B cell (primary cell): ENCODE data around the gene MAGOHB. TPM values are rescaled to one million over a fixed set of nuclear protein-coding genes. Genes with fewer than 3 reads are reported as not detected.

ENCODE experiments used
- ATAC-seq: fragments of 200-7000 bp; cut with Tn5 transposase; one replicate; pipeline ENCODE4 v1.10.0; 2021; ENCODE audit warnings: low read depth, mild to moderate bottlenecking, moderate number of reproducible peaks, moderate library complexity
- CTCF ChIA-PET: fragments of 350-600 bp; sonication (Branson Sonifier 250); formaldehyde crosslinking; loops from one replicate; lab custom pipeline; 2021; ENCODE audit warnings: antibody characterized with exemption, inconsistent platforms; lab: Charles Lee
- POLR2A ChIA-PET: fragments of 350-600 bp; sonication (Branson Sonifier 250); formaldehyde crosslinking; loops from one replicate; lab custom pipeline; 2021; ENCODE audit warnings: antibody characterized with exemption; lab: Charles Lee
- DNase-seq: peaks from one replicate; pipeline ENCODE4 v3.0.0; 2013
- H2AFZ ChIP-seq: 2 replicates; pipeline ENCODE4 v1.6.1; 2012; ENCODE audit warnings: mild to moderate bottlenecking, low read depth, low read length; ENCODE audit not compliant: insufficient read depth, poor library complexity, severe bottlenecking
- H3K27ac ChIP-seq, 2 donors: 1 replicate in 1 of 2; 2 replicates in 1 of 2; pipeline ENCODE4 v1.5.1; 2012 to 2013; ENCODE audit warnings: low read length in 2 of 2, mild to moderate bottlenecking in 2 of 2, moderate library complexity in 1 of 2
- H3K27me3 ChIP-seq, 4 experiments: fragments of 200-600 bp in 1 of 4; sonication (generic) in 1 of 4; replicated peaks in 1 of 4; 1 replicate in 2 of 4; 2 replicates in 2 of 4; pipeline versions ENCODE4 v1.6.1 to v1.7.0; 2013 to 2016; ENCODE audit warnings: low read length in 3 of 4, mild to moderate bottlenecking in 2 of 4, mixed read lengths in 1 of 4, moderate library complexity in 1 of 4; ENCODE audit not compliant: insufficient read depth in 4 of 4, control insufficient read depth in 3 of 4; ENCODE audit errors: control extremely low read depth in 1 of 4
- H3K36me3 ChIP-seq, 2 experiments: replicated peaks in 1 of 2; 1 replicate in 1 of 2; 2 replicates in 1 of 2; pipeline versions ENCODE4 v1.6.1 to v1.7.1; 2013; ENCODE audit warnings: low read length in 1 of 2; ENCODE audit not compliant: insufficient read depth in 2 of 2, control insufficient read depth in 1 of 2; ENCODE audit errors: control extremely low read depth in 1 of 2, extremely low read depth in 1 of 2
- H3K4me1 ChIP-seq, 2 donors: fragments of 200-600 bp in 1 of 2; sonication (generic) in 1 of 2; 1 replicate in 1 of 2; 2 replicates in 1 of 2; pipeline versions ENCODE4 v1.5.1 to v1.6.1; 2013 to 2017; ENCODE audit warnings: low read length in 2 of 2; ENCODE audit not compliant: control insufficient read depth in 2 of 2, insufficient read depth in 2 of 2
- H3K4me2 ChIP-seq: replicated peaks from 2 replicates; pipeline ENCODE3; 2012; ENCODE audit warnings: mild to moderate bottlenecking, low read depth, low read length; ENCODE audit not compliant: poor library complexity, severe bottlenecking
- H3K4me3 ChIP-seq, 5 experiments: fragments of 200-600 bp in 1 of 5; sonication (generic) in 1 of 5; 1 replicate in 3 of 5; 2 replicates in 2 of 5; pipeline versions ENCODE4 v1.5.1 to v1.7.0; 2011 to 2016; ENCODE audit warnings: low read length in 4 of 5, mild to moderate bottlenecking in 4 of 5, low read depth in 2 of 5, control low read depth in 1 of 5, moderate library complexity in 1 of 5; ENCODE audit not compliant: insufficient read depth in 1 of 5; ENCODE audit errors: control extremely low read depth in 1 of 5, extremely low read depth in 1 of 5
- H3K79me2 ChIP-seq: fragments of 200-600 bp; sonication (generic); one replicate; pipeline ENCODE4 v1.6.0; 2016; ENCODE audit warnings: low read length; ENCODE audit not compliant: control insufficient read depth, insufficient read depth
- H3K9ac ChIP-seq: fragments of 200-600 bp; sonication (generic); 2 replicates; pipeline ENCODE4 v1.6.1; 2017; ENCODE audit warnings: mild to moderate bottlenecking, low read length, moderate library complexity
- H3K9me3 ChIP-seq, 3 donors: one replicate each; pipeline versions ENCODE4 v1.6.1 to v1.7.1; 2013; ENCODE audit warnings: low read length in 2 of 3; ENCODE audit not compliant: control insufficient read depth in 2 of 3, insufficient read depth in 1 of 3; ENCODE audit errors: control extremely low read depth in 1 of 3
- H4K20me1 ChIP-seq: 2 replicates; pipeline ENCODE4 v1.6.0; 2012; ENCODE audit warnings: mild to moderate bottlenecking, low read length; ENCODE audit not compliant: insufficient read depth, control insufficient read depth, poor library complexity, severe bottlenecking
- H3K27ac Mint-ChIP-seq: one replicate; pipeline ENCODE4 v1.8.0; 2021; ENCODE audit warnings: mixed read lengths
- H3K27me3 Mint-ChIP-seq: one replicate; pipeline ENCODE4 v1.8.0; 2021; ENCODE audit warnings: mixed read lengths
- H3K4me1 Mint-ChIP-seq: one replicate; pipeline ENCODE4 v1.8.0; 2021; ENCODE audit warnings: mixed read lengths
- H3K4me3 Mint-ChIP-seq: one replicate; pipeline ENCODE4 v1.8.0; 2021; ENCODE audit warnings: mixed read lengths
- H3K9me3 Mint-ChIP-seq: one replicate; pipeline ENCODE4 v1.8.0; 2022; ENCODE audit warnings: mixed read lengths; ENCODE audit not compliant: insufficient read depth
- EZH2 ChIP-seq: IDR thresholded peaks from 2 replicates; pipeline ENCODE4 v1.6.1; 2012; ENCODE audit warnings: borderline replicate concordance, low read depth, mild to moderate bottlenecking, moderate library complexity, low read length; ENCODE audit not compliant: insufficient read depth, poor library complexity, severe bottlenecking
- WGBS: methylation state at CpG from one replicate; pipeline ENCODE4 v1.1.5; 2013; ENCODE audit warnings: missing lambda C conversion rate; ENCODE audit not compliant: insufficient coverage; 5-methylcytosine and 5-hydroxymethylcytosine counted together
- intact Hi-C: fragments of 100-400 bp; cut with micrococcal nuclease; formaldehyde crosslinking; loops from one replicate; pipeline ENCODE4 v1.10.0; 2022
- polyA minus RNA-seq: library from RNA; depleted of rRNA, polyadenylated mRNA; stranded (reverse); fragments of >200 nt; gene quantifications from 2 replicates; pipeline ENCODE4 v1.2.3, GENCODE V29; 2012
- polyA plus RNA-seq: library from polyadenylated mRNA; depleted of rRNA; stranded (reverse); fragments of >200 nt; gene quantifications from 2 replicates; pipeline ENCODE4 v1.2.3, GENCODE V29; 2012
- total RNA-seq, 2 donors: library from RNA; stranded (reverse); fragments of 120-200 nt in 1 of 2; gene quantifications; 1 replicate in 1 of 2; 2 replicates in 1 of 2; pipeline versions ENCODE4 v1.2.3 to v1.2.4, GENCODE V29; 2013 to 2022
- TF ChIP-seq, protein P1 (sequence below): fragments of 200-600 bp; IDR thresholded peaks from one replicate; pipeline ENCODE4 v1.8.0; 2022; ENCODE audit warnings: antibody characterized with exemption, mild to moderate bottlenecking

The MAGOHB gene
- total RNA-seq (16.0 and 19.1 TPM in 2 replicates), polyA plus RNA-seq (8.1 and 13.1 TPM in 2 replicates), polyA minus RNA-seq (4.1 and 5.2 TPM in 2 replicates)
- 24.6 TPM for total RNA-seq (2013)

DNA sequence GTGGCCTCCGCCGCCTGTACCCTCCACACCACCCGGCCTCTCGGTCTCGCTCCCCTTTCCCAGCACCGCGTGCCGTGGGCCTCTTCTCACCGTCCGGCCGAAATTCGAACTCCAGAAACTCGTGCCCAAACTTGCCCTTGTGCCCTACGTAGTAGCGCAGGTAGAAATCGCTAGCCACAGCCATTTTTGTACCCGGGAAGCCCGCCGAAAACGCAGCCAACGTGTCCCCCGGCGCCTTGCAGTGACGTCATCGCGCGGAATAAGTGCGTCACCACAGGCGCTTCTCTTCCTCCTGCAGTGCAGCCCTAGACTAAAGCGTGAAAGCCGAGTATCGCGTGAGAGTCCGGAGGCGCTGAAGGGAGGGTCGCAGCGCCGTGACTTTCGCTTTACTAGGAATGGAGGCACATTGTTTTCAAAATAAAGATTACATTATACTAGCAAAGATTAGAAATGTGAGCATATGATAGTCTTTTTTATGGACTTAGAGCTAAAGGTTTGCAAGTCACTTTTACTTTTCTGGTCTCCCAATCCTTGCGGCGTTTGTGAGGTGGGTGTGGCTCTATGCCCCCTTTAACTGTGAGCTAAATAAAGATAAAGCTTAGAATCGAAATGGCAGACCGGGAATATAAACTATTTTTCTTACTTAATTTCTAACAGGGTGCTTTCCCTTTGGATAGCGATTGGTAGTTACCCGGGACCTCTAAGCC, at the start of gene MAGOHB:
TSS of gene MAGOHB (minus strand) at position 261 of the 707 bp plus-strand sequence. CDS start at position 184, 77 bp downstream.
- ATAC-seq = peak; percentile 96
- intact Hi-C loops = loop anchor here (1.0 to 5.0 kb wide), 8 partner anchors 59 to 1744 kb away; partner anchors contain the start of genes BORCS5, CLEC2B, GABARAPL1 and SMIM10L1
- peak within 1 kb of the TSS; percentile 85 to 96 for H3K27ac ChIP-seq
- H3K27me3 ChIP-seq = no peaks in the 10 kb centered on the region
- peak within 1 kb of the TSS; percentile 71 to 99 (median 88) for H3K4me3 ChIP-seq
- TF ChIP-seq EZH2 = no peak
- TF ChIP-seq, protein P1, sequence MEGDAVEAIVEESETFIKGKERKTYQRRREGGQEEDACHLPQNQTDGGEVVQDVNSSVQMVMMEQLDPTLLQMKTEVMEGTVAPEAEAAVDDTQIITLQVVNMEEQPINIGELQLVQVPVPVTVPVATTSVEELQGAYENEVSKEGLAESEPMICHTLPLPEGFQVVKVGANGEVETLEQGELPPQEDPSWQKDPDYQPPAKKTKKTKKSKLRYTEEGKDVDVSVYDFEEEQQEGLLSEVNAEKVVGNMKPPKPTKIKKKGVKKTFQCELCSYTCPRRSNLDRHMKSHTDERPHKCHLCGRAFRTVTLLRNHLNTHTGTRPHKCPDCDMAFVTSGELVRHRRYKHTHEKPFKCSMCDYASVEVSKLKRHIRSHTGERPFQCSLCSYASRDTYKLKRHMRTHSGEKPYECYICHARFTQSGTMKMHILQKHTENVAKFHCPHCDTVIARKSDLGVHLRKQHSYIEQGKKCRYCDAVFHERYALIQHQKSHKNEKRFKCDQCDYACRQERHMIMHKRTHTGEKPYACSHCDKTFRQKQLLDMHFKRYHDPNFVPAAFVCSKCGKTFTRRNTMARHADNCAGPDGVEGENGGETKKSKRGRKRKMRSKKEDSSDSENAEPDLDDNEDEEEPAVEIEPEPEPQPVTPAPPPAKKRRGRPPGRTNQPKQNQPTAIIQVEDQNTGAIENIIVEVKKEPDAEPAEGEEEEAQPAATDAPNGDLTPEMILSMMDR = no peak
- WGBS = under 1% methylated on average over 29 of the region's 45 CpGs
- ChIA-PET CTCF (interaction anchor here (0.9 to 1.2 kb wide), 3 partner anchors 11 to 51 kb away, joined by 3 to 5 read pairs (median 3); no protein-coding TSS in a partner anchor), POLR2A (interaction anchor here (0.6 to 1.3 kb wide), 3 partner anchors 247 to 1918 kb away, joined by 3 to 9 read pairs (median 3); no protein-coding TSS in a partner anchor)
- peaks cover 0 to 14% of the 10 kb centered on the region in 2 experiments for H3K36me3 ChIP-seq
- peaks cover 23% of the 10 kb centered on the region for H3K4me1 Mint-ChIP-seq
- peak within 1 kb of the TSS; percentile 99 for H3K4me3 Mint-ChIP-seq
- H3K4me2 ChIP-seq = peak within 1 kb of the TSS; percentile 81
- peak within 1 kb of the TSS; percentile 92 for H2AFZ ChIP-seq
- H3K9ac ChIP-seq = peak within 1 kb of the TSS; percentile 97
- H4K20me1 ChIP-seq = no peaks in the 10 kb centered on the region
- H3K9me3 Mint-ChIP-seq = no peaks in the 10 kb centered on the region
- no peaks in the 10 kb centered on the region for H3K9me3 ChIP-seq
- DNase-seq = peak; percentile 98
- H3K27ac Mint-ChIP-seq = peak within 1 kb of the TSS; percentile 100
- peaks cover 18% of the 10 kb centered on the region for H3K79me2 ChIP-seq
- peaks cover 10% of the 10 kb centered on the region for H3K27me3 Mint-ChIP-seq
- peaks cover 11 to 19% of the 10 kb centered on the region in 2 donors for H3K4me1 ChIP-seq

- H3K27me3 ChIP-seq = no peaks in the 10 kb centered on the region
These were observed 47.9 kb upstream of the MAGOHB start for GRCh38 chr12:10661338-10661737.

More at GRCh38 chr12:10661338-10661737, 47.9 kb upstream of the MAGOHB start:
- no peaks in the 10 kb centered on the region for H3K36me3 ChIP-seq
- H2AFZ ChIP-seq = no peak overlapping the region
- intact Hi-C loops = no loop called here
- no peaks in the 10 kb centered on the region for H3K79me2 ChIP-seq
- H3K9me3 ChIP-seq = no peaks in the 10 kb centered on the region
- H3K27ac Mint-ChIP-seq = no peak overlapping the region
- WGBS = 100% methylated on average over 1 of the region's 3 CpGs
- H3K4me3 ChIP-seq = no peak overlapping the region
- H4K20me1 ChIP-seq = no peaks in the 10 kb centered on the region
- H3K4me1 ChIP-seq = no peaks in the 10 kb centered on the region
- peaks cover 2% of the 10 kb centered on the region for H3K9me3 Mint-ChIP-seq
- no peak overlapping the region for H3K9ac ChIP-seq
- ChIA-PET POLR2A (no interaction called here), CTCF (no interaction called here)
- no peak overlapping the region for H3K4me3 Mint-ChIP-seq
- peaks cover 18% of the 10 kb centered on the region for H3K27me3 Mint-ChIP-seq
- H3K27ac ChIP-seq = no peak overlapping the region
- no peaks in the 10 kb centered on the region for H3K4me1 Mint-ChIP-seq
- H3K4me2 ChIP-seq = no peak overlapping the region
- no peak for TF ChIP-seq EZH2
- TF ChIP-seq, protein P1 = no peak
- no peak for ATAC-seq
- no peak for DNase-seq
